BE2C (cell line): ENCODE results near the gene SNX8.

Experiments
- DNase-seq: peaks from one replicate; pipeline ENCODE4 v3.0.0-alpha.2; 2020
- H3K27me3 ChIP-seq: fragments of 250-450 bp; sonication (Bioruptor Pico); 2 replicates; pipeline ENCODE4 v1.5.1; 2020; ENCODE audit warnings: mild to moderate bottlenecking
- H3K36me3 ChIP-seq: fragments of 250-450 bp; sonication (Bioruptor Pico); 2 replicates; pipeline ENCODE4 v1.5.1; 2020; ENCODE audit warnings: mild to moderate bottlenecking
- H3K4me1 ChIP-seq: fragments of 250-450 bp; sonication (Bioruptor Pico); 2 replicates; pipeline ENCODE4 v1.5.1; 2020
- H3K4me3 ChIP-seq: 2 replicates; pipeline ENCODE4 v1.5.1; 2011; ENCODE audit warnings: low read depth, low read length
- H3K9me3 ChIP-seq: fragments of 250-450 bp; sonication (Bioruptor Pico); 2 replicates; pipeline ENCODE4 v1.5.1; 2020
- CTCF ChIP-seq: IDR thresholded peaks from 2 replicates; pipeline ENCODE4 v1.5.1; 2012; ENCODE audit warnings: mild to moderate bottlenecking, low read depth, low read length

The SNX8 gene

GRCh38 chr7:2219136-2219535, 95.1 kb downstream of the SNX8 start:
- no peak for TF ChIP-seq CTCF
- H3K36me3 ChIP-seq, result peaks cover 79% of the 10 kb centered on the region
- H3K4me3 ChIP-seq, result no peak overlapping the region
- DNase-seq, result no peak
- H3K9me3 ChIP-seq, result no peaks in the 10 kb centered on the region
- no peaks in the 10 kb centered on the region for H3K4me1 ChIP-seq
- H3K27me3 ChIP-seq, result no peaks in the 10 kb centered on the region

DNA sequence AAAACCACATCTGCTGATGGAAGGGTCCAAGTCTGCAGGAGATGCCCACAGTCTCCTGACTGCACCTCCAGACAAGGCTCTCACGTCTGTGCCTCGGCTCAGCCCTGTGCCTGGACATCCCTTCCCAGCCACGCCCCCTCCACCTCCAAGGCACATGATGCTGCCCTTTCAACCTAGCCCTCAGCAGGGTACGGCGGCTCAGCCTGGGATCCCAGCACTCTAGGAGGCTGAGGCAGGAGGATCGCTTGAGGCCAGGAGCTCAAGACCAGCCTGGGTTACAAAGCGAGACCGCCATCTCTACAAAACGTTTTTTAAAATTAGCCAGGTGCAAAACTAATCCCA, 95.8 kb downstream of the SNX8 start:
- Histone ChIP-seq H3K4me3 (no peak overlapping the region), H3K9me3 (no peaks in the 10 kb centered on the region), H3K4me1 (no peaks in the 10 kb centered on the region), H3K27me3 (no peaks in the 10 kb centered on the region), H3K36me3 (peaks cover 82% of the 10 kb centered on the region)
- no peak for TF ChIP-seq CTCF
- no peak for DNase-seq

GRCh38 chr7:2217716-2218443, 96.4 kb downstream of the SNX8 start:
- Histone ChIP-seq H3K4me3 (no peak overlapping the region), H3K27me3 (no peaks in the 10 kb centered on the region), H3K36me3 (peaks cover 84% of the 10 kb centered on the region), H3K4me1 (no peaks in the 10 kb centered on the region), H3K9me3 (no peaks in the 10 kb centered on the region)
- TF ChIP-seq CTCF, result no peak
- DNase-seq, result no peak

DNA sequence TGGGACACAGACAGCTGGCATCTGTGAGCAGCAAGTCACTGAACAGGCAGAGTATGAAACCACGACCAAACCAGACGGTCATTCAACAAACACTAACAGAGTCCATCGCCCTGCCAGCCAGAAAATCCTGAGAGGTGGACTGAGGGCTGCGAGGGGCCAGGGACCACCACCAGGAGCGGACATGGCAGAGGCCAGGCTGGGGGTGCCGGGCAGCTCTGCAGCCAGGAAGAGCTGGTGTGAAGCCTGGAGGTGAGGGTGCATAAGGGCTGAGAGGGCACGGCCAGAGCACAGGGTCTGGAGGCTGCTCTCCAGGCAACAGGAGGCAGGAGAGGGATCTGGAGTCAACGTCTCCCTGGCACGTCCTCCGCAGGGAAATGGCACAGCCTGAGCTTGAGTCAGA, 97.0 kb downstream of the SNX8 start:
- TF ChIP-seq CTCF, result no peak
- peaks cover 85% of the 10 kb centered on the region for H3K36me3 ChIP-seq
- DNase-seq, result no peak
- no peak overlapping the region for H3K4me3 ChIP-seq
- H3K27me3 ChIP-seq, result no peaks in the 10 kb centered on the region
- no peaks in the 10 kb centered on the region for H3K9me3 ChIP-seq
- no peaks in the 10 kb centered on the region for H3K4me1 ChIP-seq

GRCh38 chr7:2215851-2216250, 98.4 kb downstream of the SNX8 start:
- DNase-seq, result no peak
- no peak for TF ChIP-seq CTCF
- Histone ChIP-seq H3K4me3 (no peak overlapping the region), H3K4me1 (no peaks in the 10 kb centered on the region), H3K27me3 (no peaks in the 10 kb centered on the region), H3K36me3 (peaks cover 79% of the 10 kb centered on the region), H3K9me3 (no peaks in the 10 kb centered on the region)

GRCh38 chr7:2214636-2215035, 99.6 kb downstream of the SNX8 start:
- Histone ChIP-seq H3K36me3 (peaks cover 71% of the 10 kb centered on the region), H3K4me1 (no peaks in the 10 kb centered on the region), H3K4me3 (no peak overlapping the region), H3K9me3 (no peaks in the 10 kb centered on the region), H3K27me3 (no peaks in the 10 kb centered on the region)
- DNase-seq, result no peak
- no peak for TF ChIP-seq CTCF
